HCT116 (cell line): ENCODE measurements around the gene MFAP2. TPM values are rescaled to one million over a fixed set of nuclear protein-coding genes. Genes with fewer than 3 reads are reported as not detected.

Source experiments
- ATAC-seq: fragments of 200-7000 bp; cut with Tn5 transposase; 2 replicates; pipeline ENCODE4 v1.9.1; 2020; ENCODE audit warnings: mild to moderate bottlenecking, moderate library complexity
- BruUV-seq: library from RNA; stranded (reverse); fragments of 400-500 nt; replicated peaks from 2 replicates; lab custom pipeline; 2021; lab: Mats Ljungman, UMichigan
- CTCF ChIA-PET: fragments of 300-600 bp; sonication (Branson Sonifier 250); formaldehyde crosslinking; loops from one replicate; lab custom pipeline; 2021; ENCODE audit warnings: antibody characterized with exemption; lab: Charles Lee
- POLR2A ChIA-PET: fragments of 300-600, 350-600 bp; sonication (Branson Sonifier 250); formaldehyde crosslinking; loops from one replicate; lab custom pipeline; 2021; ENCODE audit warnings: antibody characterized with exemption; lab: Charles Lee
- RAD21 ChIA-PET, 2 experiments: fragments of 300-600 bp; sonication (Branson Sonifier 250); formaldehyde crosslinking; loops; one replicate each; lab custom pipeline; 2023; ENCODE audit warnings: low total read pairs in 2 of 2; ENCODE audit not compliant: uncharacterized antibody in 2 of 2, unreplicated experiment in 2 of 2, low non-redundant PET in 1 of 2; lab: Charles Lee
- DNase-seq: peaks from one replicate; pipeline ENCODE4 v3.0.0-alpha.2; 2010; ENCODE audit warnings: low read depth, low spot score
- H2AFZ ChIP-seq: fragments of 200-600 bp; shearing (Covaris generic), sonication (generic); 2 replicates; pipeline ENCODE4 v1.6.1; 2017; ENCODE audit warnings: low read depth, mixed run types, mixed read lengths, antibody characterized with exemption, low read length; ENCODE audit not compliant: poor library complexity, severe bottlenecking
- H3K27ac ChIP-seq: 2 replicates; pipeline ENCODE4 v1.5.1; 2012; ENCODE audit warnings: low read depth, low read length
- H3K27me3 ChIP-seq: fragments of 200-600 bp; sonication (generic); 2 replicates; pipeline ENCODE4 v1.6.1; 2016; ENCODE audit warnings: mixed run types, low read length, mixed read lengths; ENCODE audit not compliant: insufficient read depth
- H3K36me3 ChIP-seq, 2 experiments: fragments of 200-500 bp in 1 of 2; fragments of 200-600 bp in 1 of 2; sonication (Bioruptor generic) in 1 of 2; sonication (generic) in 1 of 2; 2 replicates each; pipeline versions ENCODE4 v1.5.1 to v1.6.1; 2014 to 2016; ENCODE audit warnings: low read length in 2 of 2, inconsistent platforms in 1 of 2, mixed read lengths in 1 of 2, mixed run types in 1 of 2; ENCODE audit not compliant: insufficient read depth in 2 of 2, control insufficient read depth in 1 of 2
- H3K4me1 ChIP-seq, 2 experiments: fragments of 200-600 bp in 1 of 2; sonication (generic) in 1 of 2; 2 replicates each; pipeline versions ENCODE4 v1.5.1 to v1.6.1; 2012 to 2017; ENCODE audit warnings: low read length in 2 of 2, inconsistent platforms in 1 of 2, mild to moderate bottlenecking in 1 of 2, mixed read lengths in 1 of 2, mixed run types in 1 of 2, moderate library complexity in 1 of 2; ENCODE audit not compliant: insufficient read depth in 2 of 2, control insufficient read depth in 1 of 2
- H3K4me2 ChIP-seq: fragments of 200-600 bp; sonication (generic); 2 replicates; pipeline ENCODE4 v1.6.1; 2017; ENCODE audit warnings: mixed run types, low read length, mixed read lengths
- H3K4me3 ChIP-seq, 2 experiments: fragments of 200-600 bp in 1 of 2; sonication (generic) in 1 of 2; replicated peaks in 1 of 2; 2 replicates each; pipeline ENCODE4 v1.5.1; 2011 to 2016; ENCODE audit warnings: low read length in 2 of 2, control low read depth in 1 of 2, low read depth in 1 of 2, mild to moderate bottlenecking in 1 of 2, mixed read lengths in 1 of 2, mixed run types in 1 of 2
- H3K79me2 ChIP-seq: fragments of 200-600 bp; sonication (generic); 2 replicates; pipeline ENCODE4 v1.6.1; 2017; ENCODE audit warnings: mild to moderate bottlenecking, mixed run types, low read length, moderate library complexity, mixed read lengths; ENCODE audit not compliant: insufficient read depth
- H3K9ac ChIP-seq: fragments of 200-600 bp; sonication (generic); 2 replicates; pipeline ENCODE4 v1.6.1; 2016; ENCODE audit warnings: low read length, mixed read lengths
- H3K9me2 ChIP-seq: fragments of 200-600 bp; sonication (generic), shearing (Covaris generic); 2 replicates; pipeline ENCODE4 v1.6.1; 2017; ENCODE audit warnings: mixed run types, mild to moderate bottlenecking, moderate library complexity; ENCODE audit not compliant: insufficient read depth
- H3K9me3 ChIP-seq, 2 experiments: fragments of 200-500 bp in 1 of 2; fragments of 200-600 bp in 1 of 2; sonication (Bioruptor generic) in 1 of 2; sonication (generic) in 1 of 2; 2 replicates each; pipeline ENCODE4 v1.6.1; 2014 to 2017; ENCODE audit warnings: low read length in 2 of 2, mixed read lengths in 2 of 2, inconsistent platforms in 1 of 2, low read depth in 1 of 2, mild to moderate bottlenecking in 1 of 2, mixed run types in 1 of 2, moderate library complexity in 1 of 2; ENCODE audit not compliant: control insufficient read depth in 1 of 2, insufficient read depth in 1 of 2
- H4K20me1 ChIP-seq: fragments of 200-600 bp; sonication (generic), shearing (Covaris generic); 2 replicates; pipeline ENCODE4 v1.6.1; 2017; ENCODE audit warnings: mixed run types, mild to moderate bottlenecking, moderate library complexity; ENCODE audit not compliant: insufficient read depth
- CBX3 ChIP-seq: IDR thresholded peaks from 2 replicates; pipeline ENCODE4 v1.6.1; 2012; ENCODE audit warnings: low read depth
- CEBPB ChIP-seq: IDR thresholded peaks from 2 replicates; pipeline ENCODE4 v1.6.1; 2012; ENCODE audit warnings: low read depth
- EGR1 ChIP-seq: IDR thresholded peaks from 2 replicates; pipeline ENCODE4 v1.6.1; 2012; ENCODE audit warnings: low read depth
- ELF1 ChIP-seq: IDR thresholded peaks from 2 replicates; pipeline ENCODE4 v1.6.1; 2012; ENCODE audit warnings: low read depth, borderline replicate concordance
- EZH2phosphoT487 ChIP-seq: fragments of 200-600 bp; IDR thresholded peaks from 2 replicates; pipeline ENCODE4 v1.6.1; 2018; ENCODE audit warnings: antibody characterized with exemption, borderline replicate concordance
- FOSL1 ChIP-seq: IDR thresholded peaks from 2 replicates; pipeline ENCODE4 v1.6.1; 2012; ENCODE audit warnings: low read depth
- JUND ChIP-seq: IDR thresholded peaks from 2 replicates; pipeline ENCODE4 v1.6.1; 2012
- POLR2A ChIP-seq: IDR thresholded peaks from 2 replicates; pipeline ENCODE4 v1.7.0; 2011; ENCODE audit warnings: borderline replicate concordance; ENCODE audit not compliant: insufficient read depth, insufficient read length; ENCODE audit errors: extremely low read depth
- RAD21 ChIP-seq: IDR thresholded peaks from 2 replicates; pipeline ENCODE4 v1.6.1; 2012; ENCODE audit warnings: low read depth, mild to moderate bottlenecking
- SIN3A ChIP-seq: IDR thresholded peaks from 2 replicates; pipeline ENCODE4 v1.6.1; 2012; ENCODE audit warnings: low read depth
- SP1 ChIP-seq: IDR thresholded peaks from 2 replicates; pipeline ENCODE4 v1.6.1; 2012; ENCODE audit warnings: low read depth
- TCF7L2 ChIP-seq: IDR thresholded peaks from 2 replicates; pipeline ENCODE4 v1.7.0; 2011; ENCODE audit warnings: borderline replicate concordance, inconsistent platforms; ENCODE audit not compliant: insufficient read depth, insufficient read length; ENCODE audit errors: extremely low read depth
- ZFX ChIP-seq: fragments of 450-650 bp; IDR thresholded peaks from 2 replicates; pipeline ENCODE4 v1.6.1; 2017
- intact Hi-C: fragments of 100-400 bp; cut with micrococcal nuclease; formaldehyde crosslinking; loops from 2 replicates; pipeline ENCODE4 v1.10.0; 2022
- total RNA-seq: library from RNA; stranded (reverse); gene quantifications from one replicate; pipeline ENCODE4 v1.2.1, GENCODE V29; 2021; ENCODE audit not compliant: unreplicated experiment
- TF ChIP-seq, protein P1 (sequence below), 3 experiments: fragments of 200-600 bp in 1 of 3; sonication (generic) in 1 of 3; IDR thresholded peaks in 2 of 3; conservative IDR thresholded peaks in 1 of 3; 2 replicates each; pipeline ENCODE4 v1.5.1; 2012 to 2017; ENCODE audit warnings: low read depth in 2 of 3, low read length in 2 of 3, antibody characterized with exemption in 1 of 3, borderline replicate concordance in 1 of 3, control low read depth in 1 of 3, mild to moderate bottlenecking in 1 of 3, mixed read lengths in 1 of 3, mixed run types in 1 of 3, moderate library complexity in 1 of 3; ENCODE audit not compliant: insufficient read depth in 1 of 3
- TF ChIP-seq, protein P2 (sequence below): IDR thresholded peaks from 2 replicates; pipeline ENCODE4 v1.6.1; 2011; ENCODE audit warnings: mild to moderate bottlenecking, low read length, moderate library complexity; ENCODE audit not compliant: insufficient replicate concordance; ENCODE audit errors: extremely low read depth
- TF ChIP-seq, protein P3 (sequence below): IDR thresholded peaks from 2 replicates; pipeline ENCODE4 v1.6.1; 2012

The MFAP2 gene
- total RNA-seq, 1 experiment from 2014 or later, result 63.1 TPM

DNA sequence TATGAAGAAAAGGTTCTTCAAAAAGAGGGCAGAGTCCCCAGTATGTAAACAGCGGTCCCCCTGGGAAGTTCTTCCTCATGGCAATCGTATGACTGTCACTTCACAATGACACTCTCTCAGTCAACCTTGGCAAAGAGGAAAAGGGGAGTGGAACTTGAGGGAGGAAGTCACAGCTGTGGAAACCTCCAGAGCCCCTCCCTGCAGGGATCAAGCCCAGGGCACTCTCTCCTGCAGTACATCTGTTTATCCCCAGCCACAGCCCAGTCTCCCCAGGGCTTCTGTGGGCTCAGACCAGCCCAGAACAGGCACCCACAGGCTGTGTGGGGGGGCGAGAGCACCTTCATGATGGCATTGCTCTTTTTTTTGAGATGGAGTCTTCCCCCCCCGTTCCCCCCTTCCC, 29.3 kb upstream of the MFAP2 start:
- BruUV-seq, result no TSS peak
- Histone ChIP-seq H3K79me2 (no peaks in the 10 kb centered on the region), H3K9ac (no peak overlapping the region), H3K27ac (no peak overlapping the region), H3K4me2 (0 out of 2 replicates have a peak overlapping the region, but pooled peaks have one; percentile 99), H3K4me3 (no peak overlapping the region), H3K27me3 (no peaks in the 10 kb centered on the region), H4K20me1 (no peaks in the 10 kb centered on the region), H3K9me3 (no peaks in the 10 kb centered on the region), H3K4me1 (peaks cover 17 to 33% of the 10 kb centered on the region in 2 experiments), H3K36me3 (no peaks in the 10 kb centered on the region; a peak in 1 of 4 replicates), H2AFZ (no peak overlapping the region), H3K9me2 (no peaks in the 10 kb centered on the region)
- DNase-seq (no peak), ATAC-seq (no peak)
- ChIA-PET POLR2A (interaction anchor here (0.7 kb wide), 1 partner anchor 9 kb away, joined by 4 read pairs; no protein-coding TSS in a partner anchor), CTCF (interaction anchor here (0.5 to 1.0 kb wide), 2 partner anchors 36 to 375 kb away, joined by 3 read pairs; no protein-coding TSS in a partner anchor), RAD21 (no interaction called here)
- intact Hi-C loops, result loop anchor here (5.0 kb wide), 2 partner anchors 38 to 47 kb away; no protein-coding TSS in a partner anchor
- TF ChIP-seq SIN3A (no peak), RAD21 (no peak), TCF7L2 (no peak), POLR2A (no peak), SP1 (peak; percentile 23; the same call in 1 of the 2 replicates)

DNA sequence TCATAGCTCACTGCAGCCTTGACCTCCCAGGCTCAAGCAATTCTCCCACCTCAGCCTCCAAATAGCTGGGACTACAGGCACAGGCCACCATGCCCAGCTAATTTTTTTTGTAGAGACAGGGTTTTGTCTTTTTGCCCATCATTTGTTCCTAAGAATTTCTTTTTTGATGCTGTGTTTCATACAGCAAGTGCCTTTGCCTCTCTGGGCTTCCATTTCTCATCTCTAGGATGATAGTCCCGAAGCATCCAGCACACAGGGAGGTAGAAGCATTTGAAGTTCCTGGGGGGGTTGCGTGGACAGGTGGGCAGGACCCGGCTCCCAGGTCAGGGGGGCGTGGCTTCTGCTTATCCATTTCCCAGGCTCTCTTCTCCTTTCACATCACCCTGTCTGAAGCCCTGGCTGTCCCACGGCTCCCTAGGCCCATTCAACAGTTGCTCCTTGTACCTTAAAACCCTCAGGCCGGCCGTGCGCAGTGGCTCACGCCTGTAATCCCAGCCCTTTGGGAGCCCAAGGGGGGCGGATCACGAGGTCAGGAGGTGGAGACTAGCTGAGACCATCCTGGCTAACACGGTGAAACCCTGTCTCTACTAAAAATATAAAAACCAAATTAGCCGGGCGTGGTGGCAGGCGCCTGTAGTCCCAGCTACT, 27.9 kb upstream of the MFAP2 start:
- BruUV-seq, result no TSS peak
- TF ChIP-seq, protein P1, sequence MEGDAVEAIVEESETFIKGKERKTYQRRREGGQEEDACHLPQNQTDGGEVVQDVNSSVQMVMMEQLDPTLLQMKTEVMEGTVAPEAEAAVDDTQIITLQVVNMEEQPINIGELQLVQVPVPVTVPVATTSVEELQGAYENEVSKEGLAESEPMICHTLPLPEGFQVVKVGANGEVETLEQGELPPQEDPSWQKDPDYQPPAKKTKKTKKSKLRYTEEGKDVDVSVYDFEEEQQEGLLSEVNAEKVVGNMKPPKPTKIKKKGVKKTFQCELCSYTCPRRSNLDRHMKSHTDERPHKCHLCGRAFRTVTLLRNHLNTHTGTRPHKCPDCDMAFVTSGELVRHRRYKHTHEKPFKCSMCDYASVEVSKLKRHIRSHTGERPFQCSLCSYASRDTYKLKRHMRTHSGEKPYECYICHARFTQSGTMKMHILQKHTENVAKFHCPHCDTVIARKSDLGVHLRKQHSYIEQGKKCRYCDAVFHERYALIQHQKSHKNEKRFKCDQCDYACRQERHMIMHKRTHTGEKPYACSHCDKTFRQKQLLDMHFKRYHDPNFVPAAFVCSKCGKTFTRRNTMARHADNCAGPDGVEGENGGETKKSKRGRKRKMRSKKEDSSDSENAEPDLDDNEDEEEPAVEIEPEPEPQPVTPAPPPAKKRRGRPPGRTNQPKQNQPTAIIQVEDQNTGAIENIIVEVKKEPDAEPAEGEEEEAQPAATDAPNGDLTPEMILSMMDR (IDR thresholded peaks at IDR 0.05 in 2 of 3, conservative IDR thresholded peaks at IDR 0.05 in 1 of 3; ENCODE audit: borderline replicate concordance in 1 of 3, insufficient read depth in 1 of 3, low read depth in 2 of 3, low read length in 2 of 3), result no peak
- TF ChIP-seq CBX3, result no peak
- TF ChIP-seq JUND, result no peak
- no peak for TF ChIP-seq TCF7L2
- TF ChIP-seq EGR1, result no peak
- TF ChIP-seq, protein P2, sequence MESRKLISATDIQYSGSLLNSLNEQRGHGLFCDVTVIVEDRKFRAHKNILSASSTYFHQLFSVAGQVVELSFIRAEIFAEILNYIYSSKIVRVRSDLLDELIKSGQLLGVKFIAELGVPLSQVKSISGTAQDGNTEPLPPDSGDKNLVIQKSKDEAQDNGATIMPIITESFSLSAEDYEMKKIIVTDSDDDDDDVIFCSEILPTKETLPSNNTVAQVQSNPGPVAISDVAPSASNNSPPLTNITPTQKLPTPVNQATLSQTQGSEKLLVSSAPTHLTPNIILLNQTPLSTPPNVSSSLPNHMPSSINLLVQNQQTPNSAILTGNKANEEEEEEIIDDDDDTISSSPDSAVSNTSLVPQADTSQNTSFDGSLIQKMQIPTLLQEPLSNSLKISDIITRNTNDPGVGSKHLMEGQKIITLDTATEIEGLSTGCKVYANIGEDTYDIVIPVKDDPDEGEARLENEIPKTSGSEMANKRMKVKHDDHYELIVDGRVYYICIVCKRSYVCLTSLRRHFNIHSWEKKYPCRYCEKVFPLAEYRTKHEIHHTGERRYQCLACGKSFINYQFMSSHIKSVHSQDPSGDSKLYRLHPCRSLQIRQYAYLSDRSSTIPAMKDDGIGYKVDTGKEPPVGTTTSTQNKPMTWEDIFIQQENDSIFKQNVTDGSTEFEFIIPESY, result no peak
- no peak for TF ChIP-seq ELF1
- TF ChIP-seq SIN3A, result no peak
- TF ChIP-seq CEBPB, result no peak
- TF ChIP-seq ZFX, result no peak
- no peak for TF ChIP-seq FOSL1
- TF ChIP-seq EZH2phosphoT487, result no peak
- TF ChIP-seq, protein P3, sequence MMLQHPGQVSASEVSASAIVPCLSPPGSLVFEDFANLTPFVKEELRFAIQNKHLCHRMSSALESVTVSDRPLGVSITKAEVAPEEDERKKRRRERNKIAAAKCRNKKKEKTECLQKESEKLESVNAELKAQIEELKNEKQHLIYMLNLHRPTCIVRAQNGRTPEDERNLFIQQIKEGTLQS, result no peak
- TF ChIP-seq RAD21, result no peak

More for the DNA sequence above, 27.9 kb upstream of the MFAP2 start:
- intact Hi-C loops, result no loop called here
- no peaks in the 10 kb centered on the region; a peak in 1 of 4 replicates for H3K36me3 ChIP-seq
- H4K20me1 ChIP-seq, result no peaks in the 10 kb centered on the region
- no peak overlapping the region for H3K27ac ChIP-seq
- POLR2A ChIA-PET, result no interaction called here
- H3K9ac ChIP-seq, result no peak overlapping the region
- H3K27me3 ChIP-seq, result no peaks in the 10 kb centered on the region
- no peaks in the 10 kb centered on the region for H3K9me3 ChIP-seq
- no peaks in the 10 kb centered on the region for H3K79me2 ChIP-seq
- H3K4me2 ChIP-seq, result no peak overlapping the region
- no peaks in the 10 kb centered on the region for H3K9me2 ChIP-seq
- no peak overlapping the region for H2AFZ ChIP-seq
- DNase-seq, result no peak
- ATAC-seq, result no peak
- CTCF ChIA-PET, result no interaction called here
- peaks cover 17 to 39% of the 10 kb centered on the region in 2 experiments for H3K4me1 ChIP-seq
- no peak overlapping the region for H3K4me3 ChIP-seq
- RAD21 ChIA-PET, result no interaction called here
